Dendritic cell treated with granulocyte-macrophage colony-stimulating factor and Interleukin-4, amounts not matched to agents 40 ng/mL and 50 ng/mL, for 4 days (primary cell): Measurements from ENCODE around the gene SPACA6.
A peak's percentile ranks its signal among the peaks of the same experiment; 100 is the strongest.
"Not testable (repeated sequence)": the region's sequence is repeated elsewhere in the genome, so short reads cannot be mapped to it uniquely, and the experiment has no call there.

Experiments used
- H3K27ac Mint-ChIP-seq: one replicate; pipeline ENCODE4 v1.8.0; 2022; ENCODE audit warnings: mild to moderate bottlenecking, mixed read lengths
- H3K27me3 Mint-ChIP-seq: one replicate; pipeline ENCODE4 v1.8.0; 2022; ENCODE audit warnings: mild to moderate bottlenecking, mixed read lengths
- H3K36me3 Mint-ChIP-seq: one replicate; pipeline ENCODE4 v1.8.0; 2022; ENCODE audit warnings: low read depth, mixed read lengths
- H3K4me1 Mint-ChIP-seq: one replicate; pipeline ENCODE4 v1.8.0; 2022; ENCODE audit warnings: low read depth, mixed read lengths
- H3K4me3 Mint-ChIP-seq: one replicate; pipeline ENCODE4 v1.8.0; 2022; ENCODE audit warnings: mild to moderate bottlenecking, moderate library complexity, mixed read lengths
- H3K9me3 Mint-ChIP-seq: one replicate; pipeline ENCODE4 v1.8.0; 2022; ENCODE audit warnings: mixed read lengths
- intact Hi-C: fragments of 100-400 bp; cut with micrococcal nuclease; formaldehyde crosslinking; loops from one replicate; pipeline ENCODE4 v1.15.0; 2022

The SPACA6 gene

DNA sequence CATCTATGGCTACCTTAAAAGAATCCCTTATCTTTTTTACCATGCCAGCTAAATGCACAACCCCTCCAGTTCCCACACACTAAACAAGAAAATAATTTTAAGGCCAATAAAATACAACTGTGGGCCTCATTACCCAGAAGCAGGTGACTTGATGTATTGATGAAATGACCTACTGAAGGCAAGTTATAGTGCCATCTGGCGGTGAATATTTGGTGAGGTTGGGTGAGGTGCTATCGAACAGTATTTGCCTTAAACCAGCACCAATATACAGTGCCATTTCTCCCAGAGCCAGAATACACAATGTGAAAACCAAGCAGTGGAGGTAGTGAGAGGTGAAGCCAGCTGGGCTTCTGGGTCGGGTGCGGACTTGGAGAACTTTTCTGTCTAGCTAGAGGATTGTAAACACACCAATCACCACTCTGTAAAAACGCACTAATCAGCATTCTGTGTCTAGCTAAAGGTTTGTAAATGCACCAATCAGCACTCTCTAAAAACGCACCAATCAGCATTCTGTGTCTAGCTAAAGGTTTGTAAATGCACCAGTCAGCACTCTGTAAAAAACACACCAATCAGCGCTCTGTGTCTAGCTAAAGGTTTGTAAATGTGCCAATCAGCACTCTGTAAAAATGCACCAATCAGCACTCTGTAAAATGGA is 17.1 kb upstream of the SPACA6 start:
- H3K4me3 Mint-ChIP-seq, H3K9me3 Mint-ChIP-seq, H3K4me1 Mint-ChIP-seq, H3K36me3 Mint-ChIP-seq, H3K27ac Mint-ChIP-seq, intact Hi-C loops: not testable (repeated sequence)
- H3K27me3 Mint-ChIP-seq: peaks cover 64% of the 10 kb centered on the region

DNA sequence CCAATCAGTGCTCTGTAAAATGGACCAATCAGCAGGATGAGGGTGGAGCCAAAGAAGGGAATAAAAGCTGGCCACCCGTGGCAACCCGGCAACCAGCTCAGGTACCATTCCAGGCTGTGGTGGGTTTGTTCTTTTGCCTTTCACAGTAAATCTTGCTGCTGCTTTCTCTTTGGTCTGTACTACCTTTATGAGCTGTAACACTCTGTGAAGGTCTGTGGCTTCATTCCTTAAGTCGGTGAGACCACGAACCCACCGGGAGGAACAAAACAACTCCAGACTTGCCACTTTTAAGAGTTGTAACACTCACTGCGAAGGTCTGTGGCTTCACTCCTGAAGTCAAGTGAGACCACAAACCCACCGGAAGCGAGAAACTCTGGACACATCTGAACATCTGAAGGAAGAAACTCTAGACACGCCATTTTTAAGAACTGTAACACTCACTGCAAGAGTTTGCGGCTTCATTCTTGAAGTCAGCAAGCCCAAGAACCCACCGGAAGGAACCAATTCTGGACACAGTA is 16.5 kb upstream of the SPACA6 start:
- Mint-ChIP-seq H3K4me1 (no peaks in the 10 kb centered on the region), H3K27me3 (peaks cover 66% of the 10 kb centered on the region), H3K4me3 (no peak overlapping the region)

DNA sequence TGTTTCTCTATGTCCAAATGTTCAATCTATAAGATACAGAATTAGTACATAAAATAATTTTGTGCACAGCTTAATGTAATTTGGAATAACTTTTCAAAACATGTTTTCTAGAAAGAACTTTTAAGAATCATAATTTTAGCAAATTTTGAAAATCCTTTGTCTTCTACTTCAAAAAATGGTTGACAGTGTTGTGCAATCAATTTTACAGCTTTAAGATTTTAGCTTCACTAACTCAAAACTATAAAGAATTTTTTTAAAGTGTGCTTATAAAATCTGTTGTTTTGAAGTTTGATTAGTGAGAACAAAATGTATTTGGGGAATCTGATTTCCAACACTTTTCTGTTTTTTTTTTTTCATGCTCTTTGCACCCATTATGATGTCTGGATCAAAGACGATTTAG is 12.7 kb upstream of the SPACA6 start:
- intact Hi-C loops: no loop called here
- H3K27me3 Mint-ChIP-seq: peaks cover 79% of the 10 kb centered on the region

More for the DNA sequence above, 16.5 kb upstream of the SPACA6 start:
- no peak overlapping the region for H3K27ac Mint-ChIP-seq
- no peaks in the 10 kb centered on the region for H3K36me3 Mint-ChIP-seq
- intact Hi-C loops: no loop called here
- no peaks in the 10 kb centered on the region for H3K9me3 Mint-ChIP-seq

DNA sequence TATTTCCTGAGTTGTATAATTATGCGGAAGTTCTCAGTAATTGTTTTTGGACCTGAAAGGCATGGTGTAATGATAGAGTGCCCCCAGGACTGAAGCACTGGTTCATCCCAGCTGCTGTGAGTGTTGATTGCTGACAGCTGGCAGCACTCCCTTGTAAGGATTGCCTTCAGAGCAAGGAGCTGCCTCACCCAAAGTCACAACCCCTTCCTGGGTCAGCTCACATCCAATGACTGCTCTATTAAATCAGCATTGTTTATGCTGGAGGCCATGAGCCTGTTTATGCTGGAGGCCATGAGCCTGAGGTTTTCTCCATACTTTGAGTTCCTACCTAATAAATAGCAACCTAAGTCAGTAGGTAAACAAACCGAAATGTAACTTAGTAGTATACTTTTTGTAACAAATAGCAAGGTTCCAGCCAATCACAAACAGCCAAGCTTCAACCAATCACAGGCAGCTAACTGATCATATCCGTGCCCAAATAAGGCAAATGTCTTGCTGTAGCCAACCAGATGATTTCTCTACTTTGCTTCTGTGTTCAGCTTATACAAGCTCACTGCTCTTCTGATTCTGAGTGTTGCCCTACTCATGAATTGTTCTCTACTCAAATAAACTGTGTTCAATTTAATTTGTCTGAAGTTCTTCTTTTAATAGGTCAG is 11.7 kb upstream of the SPACA6 start:
- intact Hi-C loops: no loop called here
- no peak overlapping the region for H3K4me3 Mint-ChIP-seq
- no peak overlapping the region for H3K27ac Mint-ChIP-seq
- H3K4me1 Mint-ChIP-seq: no peaks in the 10 kb centered on the region
- peaks cover 79% of the 10 kb centered on the region for H3K27me3 Mint-ChIP-seq
- H3K36me3 Mint-ChIP-seq: no peaks in the 10 kb centered on the region
- H3K9me3 Mint-ChIP-seq: no peaks in the 10 kb centered on the region

More for the DNA sequence above, 12.7 kb upstream of the SPACA6 start:
- Mint-ChIP-seq H3K4me3 (no peak overlapping the region), H3K4me1 (no peaks in the 10 kb centered on the region), H3K27ac (no peak overlapping the region), H3K36me3 (no peaks in the 10 kb centered on the region), H3K9me3 (no peaks in the 10 kb centered on the region)

GRCh38 chr19:51686171-51686570 is 7.0 kb upstream of the SPACA6 start:
- peaks cover 29% of the 10 kb centered on the region for H3K4me1 Mint-ChIP-seq
- intact Hi-C loops: no loop called here
- H3K36me3 Mint-ChIP-seq: no peaks in the 10 kb centered on the region
- H3K4me3 Mint-ChIP-seq: no peak overlapping the region
- H3K27ac Mint-ChIP-seq: no peak overlapping the region
- peaks cover 77% of the 10 kb centered on the region for H3K27me3 Mint-ChIP-seq
- H3K9me3 Mint-ChIP-seq: no peaks in the 10 kb centered on the region

- Mint-ChIP-seq H3K36me3 (no peaks in the 10 kb centered on the region), H3K27me3 (peaks cover 77% of the 10 kb centered on the region), H3K9me3 (no peaks in the 10 kb centered on the region), H3K4me3 (peak overlapping the region; percentile 63), H3K27ac (peak overlapping the region; percentile 13), H3K4me1 (peaks cover 39% of the 10 kb centered on the region)
- intact Hi-C loops: no loop called here
Measured at GRCh38 chr19:51687791-51688670, 5.1 kb upstream of the SPACA6 start.

GRCh38 chr19:51688671-51689571 is 4.2 kb upstream of the SPACA6 start:
- H3K4me3 Mint-ChIP-seq: peak overlapping the region; percentile 63
- H3K27ac Mint-ChIP-seq: peak overlapping the region; percentile 13
- intact Hi-C loops: no loop called here
- peaks cover 82% of the 10 kb centered on the region for H3K27me3 Mint-ChIP-seq
- H3K4me1 Mint-ChIP-seq: peaks cover 39% of the 10 kb centered on the region
- H3K9me3 Mint-ChIP-seq: no peaks in the 10 kb centered on the region
- no peaks in the 10 kb centered on the region for H3K36me3 Mint-ChIP-seq

DNA sequence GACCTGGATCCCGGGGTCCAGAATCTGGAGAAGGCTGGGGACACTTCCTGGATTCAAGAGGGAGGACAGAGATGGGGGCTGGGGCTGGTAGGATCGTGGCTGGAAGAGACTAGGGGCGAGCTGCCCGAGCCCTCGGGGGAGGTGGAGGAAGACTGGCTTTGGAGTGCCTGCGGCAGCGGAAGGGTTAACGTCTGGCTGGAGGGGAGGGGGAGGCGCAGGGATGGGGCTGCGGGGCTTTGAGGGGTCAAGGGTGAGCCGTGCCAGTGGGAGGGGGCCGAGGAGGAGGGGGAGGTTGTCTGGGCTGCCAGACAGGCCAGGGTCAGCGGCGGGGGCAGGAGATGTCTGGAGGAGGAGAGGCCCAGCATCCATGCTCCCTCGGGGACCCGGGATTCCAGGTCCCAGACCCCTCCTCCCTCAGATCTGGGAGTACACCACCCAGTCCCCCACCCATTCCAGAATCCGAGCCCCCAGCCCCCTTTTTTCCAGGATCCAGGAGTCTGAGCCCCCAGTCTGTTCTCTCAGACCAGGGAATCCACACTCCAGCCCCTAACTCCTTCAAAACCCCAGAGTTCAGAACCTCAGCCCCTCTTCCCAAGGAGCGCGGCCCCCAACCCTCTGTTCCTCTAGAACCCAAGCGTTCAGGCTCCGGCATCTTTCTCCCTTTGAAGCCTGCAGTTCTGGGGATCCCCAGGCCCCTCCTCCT is 3.2 kb upstream of the SPACA6 start:
- H3K4me3 Mint-ChIP-seq: peak overlapping the region; percentile 65
- H3K9me3 Mint-ChIP-seq: no peaks in the 10 kb centered on the region
- H3K27me3 Mint-ChIP-seq: peaks cover 82% of the 10 kb centered on the region
- H3K4me1 Mint-ChIP-seq: peaks cover 45% of the 10 kb centered on the region
- no peak overlapping the region for H3K27ac Mint-ChIP-seq
- no peaks in the 10 kb centered on the region for H3K36me3 Mint-ChIP-seq
- intact Hi-C loops: no loop called here

GRCh38 chr19:51690454-51691073 is 2.6 kb upstream of the SPACA6 start:
- Mint-ChIP-seq H3K27ac (no peak overlapping the region), H3K9me3 (no peaks in the 10 kb centered on the region), H3K4me1 (peaks cover 52% of the 10 kb centered on the region), H3K4me3 (peak overlapping the region; percentile 65), H3K27me3 (peaks cover 82% of the 10 kb centered on the region), H3K36me3 (no peaks in the 10 kb centered on the region)
- intact Hi-C loops: no loop called here

DNA sequence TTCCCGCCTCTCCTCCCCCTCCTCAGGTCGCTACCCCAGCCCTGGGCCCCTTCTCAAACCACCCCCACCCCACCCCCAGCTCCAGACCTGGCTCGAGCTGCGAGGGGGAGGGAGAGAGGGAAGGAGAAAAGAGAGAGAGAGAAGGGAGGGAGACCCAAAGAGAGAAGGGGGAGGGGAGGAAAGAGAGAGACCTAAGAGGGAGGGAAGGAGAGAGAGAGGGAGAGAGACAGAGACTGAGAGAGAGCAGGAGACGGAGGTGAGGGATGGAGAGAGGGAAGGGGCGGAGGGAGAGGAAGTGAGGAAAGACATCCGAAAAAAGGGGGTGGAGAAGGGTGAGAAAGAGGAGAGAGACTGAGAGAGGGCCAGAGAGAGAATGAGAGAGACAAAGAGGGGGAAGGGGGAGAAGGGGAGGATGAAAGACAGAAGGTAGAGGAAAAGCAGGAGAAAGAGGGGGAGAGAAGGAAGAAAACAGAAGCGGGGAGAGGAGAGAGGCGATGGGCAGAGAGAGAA is 2.0 kb upstream of the SPACA6 start:
- H3K27me3 Mint-ChIP-seq: peaks cover 82% of the 10 kb centered on the region
- H3K4me1 Mint-ChIP-seq: peaks cover 56% of the 10 kb centered on the region
- intact Hi-C loops: no loop called here
- no peaks in the 10 kb centered on the region for H3K36me3 Mint-ChIP-seq
- peak overlapping the region; percentile 7 for H3K4me3 Mint-ChIP-seq
- H3K27ac Mint-ChIP-seq: no peak overlapping the region
- no peaks in the 10 kb centered on the region for H3K9me3 Mint-ChIP-seq

- H3K36me3 Mint-ChIP-seq: no peaks in the 10 kb centered on the region
- H3K27me3 Mint-ChIP-seq: peaks cover 83% of the 10 kb centered on the region
- H3K4me3 Mint-ChIP-seq: peak overlapping the region; percentile 7
- intact Hi-C loops: no loop called here
- H3K9me3 Mint-ChIP-seq: no peaks in the 10 kb centered on the region
- H3K27ac Mint-ChIP-seq: no peak overlapping the region
- peaks cover 56% of the 10 kb centered on the region for H3K4me1 Mint-ChIP-seq
Measured at GRCh38 chr19:51691584-51692428, 1.3 kb upstream of the SPACA6 start.

GRCh38 chr19:51692468-51692867 is 662 bp upstream of the SPACA6 start:
- Mint-ChIP-seq H3K4me1 (peaks cover 54% of the 10 kb centered on the region), H3K27me3 (peaks cover 84% of the 10 kb centered on the region), H3K4me3 (no peak overlapping the region), H3K9me3 (no peaks in the 10 kb centered on the region), H3K36me3 (no peaks in the 10 kb centered on the region), H3K27ac (no peak overlapping the region)
- intact Hi-C loops: no loop called here
